ENCODE results near the gene ADCY2.

ADCY2 gene

GRCh38 chr5:7494481-7495130, 98.7 kb downstream of the ADCY2 start:
- no peak for TF ChIP-seq CTCF (IDR thresholded peaks at IDR 0.05; ENCODE audit: borderline replicate concordance, insufficient read depth, low read depth, low read length)
- no peak overlapping the region for H3K4me3 ChIP-seq (ENCODE audit: low read depth, low read length)

GRCh38 chr5:7495131-7495517, 99.2 kb downstream of the ADCY2 start:
- no peak overlapping the region for H3K4me3 ChIP-seq (ENCODE audit: low read depth, low read length)
- TF ChIP-seq CTCF (IDR thresholded peaks at IDR 0.05; ENCODE audit: borderline replicate concordance, insufficient read depth, low read depth, low read length), result no peak

- no peak overlapping the region for H3K4me3 ChIP-seq (ENCODE audit: low read depth, low read length)
These were observed 104.3 kb downstream of the ADCY2 start for GRCh38 chr5:7500256-7500655.

GRCh38 chr5:7501061-7501460, 105.1 kb downstream of the ADCY2 start:
- H3K4me3 ChIP-seq (ENCODE audit: low read depth, low read length), result no peak overlapping the region
- TF ChIP-seq CTCF (IDR thresholded peaks at IDR 0.05; ENCODE audit: borderline replicate concordance, insufficient read depth, low read depth, low read length), result no peak

More at GRCh38 chr5:7500256-7500655, 104.3 kb downstream of the ADCY2 start:
- no peak for TF ChIP-seq CTCF (IDR thresholded peaks at IDR 0.05; ENCODE audit: borderline replicate concordance, insufficient read depth, low read depth, low read length)

GRCh38 chr5:7503564-7503963, 107.6 kb downstream of the ADCY2 start:
- no peak for TF ChIP-seq CTCF (IDR thresholded peaks at IDR 0.05; ENCODE audit: borderline replicate concordance, insufficient read depth, low read depth, low read length)
- no peak overlapping the region for H3K4me3 ChIP-seq (ENCODE audit: low read depth, low read length)

GRCh38 chr5:7515284-7515914, 119.5 kb downstream of the ADCY2 start:
- no peak for TF ChIP-seq CTCF (IDR thresholded peaks at IDR 0.05; ENCODE audit: borderline replicate concordance, insufficient read depth, low read depth, low read length)
- H3K4me3 ChIP-seq (ENCODE audit: low read depth, low read length), result no peak overlapping the region

- TF ChIP-seq CTCF (IDR thresholded peaks at IDR 0.05; ENCODE audit: borderline replicate concordance, insufficient read depth, low read depth, low read length), result no peak
- H3K4me3 ChIP-seq (ENCODE audit: low read depth, low read length), result no peak overlapping the region
These were observed 120.3 kb downstream of the ADCY2 start for GRCh38 chr5:7516253-7516652.
